GF-D8 (cell line): ENCODE data around the gene PLK1.

Experiments
- DNase-seq: peaks from one replicate; lab custom pipeline; 2025; lab: John Stamatoyannopoulos, UW

The PLK1 gene

GRCh38 chr16:23679986-23680336, 1.3 kb downstream of the PLK1 start:
- no peak for DNase-seq

- peak; percentile 19 for DNase-seq
These were observed 3.5 kb downstream of the PLK1 start for GRCh38 chr16:23682181-23682580.

- DNase-seq, result no peak
These were observed 4.8 kb downstream of the PLK1 start for GRCh38 chr16:23683487-23683886.

DNA sequence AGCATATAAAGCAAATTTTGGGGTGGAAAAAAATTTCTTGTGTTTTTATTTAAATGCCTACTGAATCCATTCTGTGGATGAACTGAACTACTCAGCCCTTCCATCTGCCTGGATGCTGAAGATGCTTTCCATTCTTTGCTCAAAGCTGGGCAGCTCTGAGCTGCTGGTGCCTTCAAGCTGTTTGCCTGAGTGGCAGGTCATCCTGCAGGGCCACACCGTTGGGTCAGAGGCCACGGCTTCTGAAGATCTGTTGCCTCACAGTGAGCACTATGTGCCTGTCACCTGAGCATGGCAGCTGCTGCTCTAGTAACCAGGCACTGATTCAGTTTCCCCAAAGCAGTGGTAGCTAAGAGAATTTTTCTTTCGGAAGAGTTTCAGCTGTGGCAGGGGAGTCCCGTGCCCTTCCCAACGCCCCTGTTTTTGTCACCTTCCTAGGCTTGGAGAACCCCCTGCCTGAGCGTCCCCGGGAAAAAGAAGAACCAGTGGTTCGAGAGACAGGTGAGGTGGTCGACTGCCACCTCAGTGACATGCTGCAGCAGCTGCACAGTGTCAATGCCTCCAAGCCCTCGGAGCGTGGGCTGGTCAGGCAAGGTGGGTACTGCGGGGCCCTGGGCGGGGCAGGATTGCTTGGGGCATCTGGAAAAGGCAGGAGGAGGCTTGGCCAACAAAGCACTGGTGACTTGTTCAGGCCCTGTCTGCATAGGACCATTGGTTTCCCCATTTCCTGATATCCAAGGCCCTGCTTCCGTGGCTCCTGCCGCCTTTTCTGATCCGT, 8.5 kb downstream of the PLK1 start:
- no peak for DNase-seq

DNA sequence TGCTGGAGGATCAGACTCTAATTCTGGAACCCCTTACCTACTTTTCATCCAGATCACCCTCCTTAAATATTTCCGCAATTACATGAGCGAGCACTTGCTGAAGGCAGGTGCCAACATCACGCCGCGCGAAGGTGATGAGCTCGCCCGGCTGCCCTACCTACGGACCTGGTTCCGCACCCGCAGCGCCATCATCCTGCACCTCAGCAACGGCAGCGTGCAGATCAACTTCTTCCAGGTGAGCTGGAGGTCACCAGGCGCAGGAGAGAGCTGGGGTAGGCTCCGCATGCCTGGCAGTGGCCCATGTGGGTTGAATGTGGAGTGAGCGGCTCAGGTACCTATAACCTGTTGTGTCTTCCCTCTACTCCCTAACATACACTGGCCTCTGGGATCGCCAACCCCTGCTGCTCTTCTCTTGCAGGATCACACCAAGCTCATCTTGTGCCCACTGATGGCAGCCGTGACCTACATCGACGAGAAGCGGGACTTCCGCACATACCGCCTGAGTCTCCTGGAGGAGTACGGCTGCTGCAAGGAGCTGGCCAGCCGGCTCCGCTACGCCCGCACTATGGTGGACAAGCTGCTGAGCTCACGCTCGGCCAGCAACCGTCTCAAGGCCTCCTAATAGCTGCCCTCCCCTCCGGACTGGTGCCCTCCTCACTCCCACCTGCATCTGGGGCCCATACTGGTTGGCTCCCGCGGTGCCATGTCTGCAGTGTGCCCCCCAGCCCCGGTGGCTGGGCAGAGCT, 10.9 kb downstream of the PLK1 start:
- no peak for DNase-seq

- DNase-seq, result no peak
These were observed 12.2 kb downstream of the PLK1 start for GRCh38 chr16:23690771-23691482.

DNA sequence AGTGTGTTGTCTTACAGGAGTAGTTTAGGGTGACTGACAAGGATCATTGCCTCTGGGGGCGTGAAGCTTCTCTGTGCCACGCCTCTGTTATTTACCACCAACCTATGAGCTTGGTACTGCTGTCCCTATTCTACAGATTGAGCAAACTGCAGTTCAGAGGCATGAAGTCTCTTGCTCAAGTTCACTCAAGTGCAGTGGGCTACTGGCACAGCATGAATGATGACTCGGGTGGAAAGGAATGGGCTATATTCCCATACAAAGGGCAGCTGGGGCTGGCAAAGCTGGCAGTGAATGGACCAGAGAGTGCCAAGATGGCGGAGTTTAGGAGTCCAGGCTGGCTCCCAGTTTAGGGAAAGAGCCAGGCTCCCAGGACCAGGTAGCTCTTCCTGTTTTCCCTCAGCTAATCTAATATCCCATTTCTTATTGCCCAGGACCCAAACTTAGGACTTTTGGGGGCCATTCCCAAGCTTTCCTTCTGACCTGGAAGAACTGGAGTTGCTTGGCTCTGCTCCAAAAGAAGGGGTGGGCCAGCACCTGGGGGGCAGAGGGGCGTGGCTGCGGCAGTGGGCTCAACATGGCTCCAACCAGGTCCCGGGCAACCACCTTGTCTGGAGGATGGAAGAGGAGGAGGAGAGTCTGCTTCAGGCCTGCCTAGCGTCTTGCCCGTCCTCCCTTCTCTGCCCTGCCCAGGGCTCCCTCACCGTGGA, 12.9 kb downstream of the PLK1 start:
- no peak for DNase-seq

GRCh38 chr16:23692190-23692837, 13.6 kb downstream of the PLK1 start:
- peak; percentile 1 for DNase-seq

DNA sequence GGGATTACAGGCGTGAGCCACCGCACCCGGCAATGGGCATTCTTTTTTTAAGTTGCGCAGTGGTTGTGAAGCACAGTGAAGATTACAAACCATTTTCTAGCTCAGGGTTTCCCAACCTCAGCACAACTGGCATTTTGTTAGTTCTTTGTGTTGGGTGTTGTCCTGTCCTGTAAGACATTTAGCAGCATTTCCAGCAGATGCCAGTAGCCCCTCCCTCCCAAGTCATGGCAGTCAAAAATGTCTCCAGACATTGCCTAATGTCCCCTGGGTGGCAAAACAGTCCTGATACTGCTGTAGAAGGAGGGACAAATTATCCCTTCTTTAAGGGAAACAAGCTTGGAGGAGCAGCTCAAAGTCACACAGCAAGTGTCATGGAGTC, 15.6 kb downstream of the PLK1 start:
- DNase-seq, result no peak

GRCh38 chr16:23694644-23695373, 16.1 kb downstream of the PLK1 start:
- DNase-seq, result no peak

- no peak for DNase-seq
These were observed 17.1 kb downstream of the PLK1 start for GRCh38 chr16:23695756-23696155.

GRCh38 chr16:23699100-23699499, 20.4 kb downstream of the PLK1 start:
- no peak for DNase-seq

DNA sequence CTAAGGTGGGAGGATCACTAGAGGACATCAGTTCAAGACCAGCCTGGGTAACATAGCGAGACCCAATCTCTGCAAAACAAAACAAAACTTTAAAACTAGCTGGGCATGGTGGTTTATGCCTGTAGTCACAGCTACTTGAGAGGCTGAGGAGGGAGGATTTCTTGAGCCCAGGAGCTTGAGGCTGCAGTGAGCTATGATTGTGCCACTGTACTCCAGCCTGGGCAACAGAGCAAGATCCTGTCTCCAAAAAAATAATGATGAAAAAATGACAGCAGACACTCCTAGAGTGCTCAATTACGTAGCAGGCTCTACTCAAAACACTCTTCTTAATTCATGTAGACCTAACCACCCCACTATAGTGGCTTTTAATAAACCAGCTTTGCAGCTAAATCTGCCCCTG, 21.4 kb downstream of the PLK1 start:
- no peak for DNase-seq

DNA sequence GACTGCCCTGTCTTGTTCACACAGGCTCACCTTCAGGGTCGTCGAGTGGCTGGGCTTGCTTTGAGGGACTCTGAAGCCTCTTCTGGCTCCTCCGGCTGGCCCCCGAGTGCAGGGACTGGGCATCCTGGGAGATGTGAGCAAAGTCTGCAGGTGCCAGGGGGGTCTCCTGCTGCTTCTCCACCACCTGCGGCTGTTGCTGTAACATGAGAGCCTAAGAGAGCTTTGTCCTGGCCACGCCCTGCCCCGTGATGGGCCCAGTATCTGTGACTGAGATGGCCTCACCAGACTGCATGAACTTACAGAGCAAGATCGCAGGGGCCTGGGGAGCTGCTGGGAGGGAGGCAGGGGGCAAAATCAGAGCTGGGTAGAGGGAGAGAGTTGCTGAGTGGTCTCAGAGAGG, 21.8 kb downstream of the PLK1 start:
- no peak for DNase-seq

DNA sequence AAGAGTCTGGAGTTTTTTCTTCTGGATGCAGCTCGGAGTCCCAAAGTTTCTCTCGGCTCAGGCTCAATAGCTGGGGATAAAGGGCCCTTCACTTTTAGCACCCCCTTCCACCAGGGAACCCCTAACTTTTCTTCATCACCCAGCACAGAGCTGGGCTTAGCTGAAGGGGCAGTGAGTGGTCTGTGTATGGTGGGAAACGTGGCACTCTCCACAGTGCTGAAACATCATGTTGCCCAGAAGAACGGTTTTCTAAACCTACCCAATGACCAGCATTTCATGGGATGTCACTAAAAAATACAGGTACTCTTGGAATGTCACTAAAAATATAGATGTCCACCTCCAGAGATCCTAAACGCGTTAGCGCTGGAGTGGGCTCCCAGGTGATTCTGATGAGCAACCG, 22.4 kb downstream of the PLK1 start:
- no peak for DNase-seq

DNA sequence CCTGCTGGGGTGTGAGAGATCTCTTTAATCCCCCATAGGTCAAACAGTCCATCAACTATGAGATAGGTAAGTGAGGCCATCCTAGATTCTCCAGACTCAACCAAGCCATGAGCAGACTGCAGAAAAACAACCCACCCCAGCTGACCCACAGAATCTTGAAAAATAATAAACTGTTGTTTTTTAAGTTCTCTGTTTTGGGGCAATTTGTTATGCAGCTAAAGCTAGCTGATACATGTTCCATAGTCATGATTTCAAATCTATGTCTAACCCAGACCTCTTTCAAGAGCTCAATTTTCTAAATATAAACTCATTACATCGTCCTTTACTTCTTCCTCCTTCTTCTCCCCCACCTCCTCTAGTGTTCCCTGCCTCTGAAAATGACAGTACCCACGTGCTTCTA, 24.3 kb downstream of the PLK1 start:
- DNase-seq, result no peak

- no peak for DNase-seq
These were observed 26.3 kb downstream of the PLK1 start for GRCh38 chr16:23704772-23705516.

DNA sequence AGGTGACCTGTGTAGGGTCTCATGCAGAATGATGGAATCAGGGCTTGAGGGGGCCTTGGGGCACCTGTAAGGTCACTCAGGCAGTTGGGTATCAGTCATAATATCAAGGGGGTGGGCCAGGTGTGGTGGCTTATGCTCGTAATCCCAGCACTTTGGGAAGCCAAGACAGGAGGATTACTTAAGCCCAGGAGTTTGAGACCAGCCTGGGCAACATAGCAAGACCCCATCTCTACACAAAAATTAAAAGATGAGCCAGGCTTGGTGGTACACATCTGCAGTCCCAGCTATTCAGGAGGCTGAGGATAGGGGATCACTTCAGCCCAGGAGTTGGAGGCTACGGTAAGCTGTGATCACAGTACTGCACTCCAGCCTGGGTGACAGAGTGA, 26.8 kb downstream of the PLK1 start:
- DNase-seq, result no peak

DNA sequence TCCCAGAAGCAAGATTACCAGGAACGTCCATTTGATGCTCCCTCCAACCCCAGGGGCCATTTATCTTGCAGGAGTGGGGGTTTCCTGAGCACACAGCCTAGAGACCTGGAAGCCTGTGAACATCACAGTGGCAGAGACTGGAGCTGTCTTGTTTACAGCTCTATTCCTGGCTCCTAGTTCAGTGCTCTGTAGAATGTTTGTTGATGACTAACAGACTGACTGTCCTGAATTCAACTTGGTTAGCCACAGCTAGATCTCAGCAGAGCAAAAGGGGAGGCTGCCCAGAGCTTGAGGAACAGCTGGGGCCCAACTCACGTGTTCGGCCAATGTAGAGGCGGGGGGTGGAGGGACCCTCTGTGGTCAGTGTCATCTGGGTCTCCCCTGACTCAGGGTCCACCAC, 27.8 kb downstream of the PLK1 start:
- DNase-seq, result no peak

DNA sequence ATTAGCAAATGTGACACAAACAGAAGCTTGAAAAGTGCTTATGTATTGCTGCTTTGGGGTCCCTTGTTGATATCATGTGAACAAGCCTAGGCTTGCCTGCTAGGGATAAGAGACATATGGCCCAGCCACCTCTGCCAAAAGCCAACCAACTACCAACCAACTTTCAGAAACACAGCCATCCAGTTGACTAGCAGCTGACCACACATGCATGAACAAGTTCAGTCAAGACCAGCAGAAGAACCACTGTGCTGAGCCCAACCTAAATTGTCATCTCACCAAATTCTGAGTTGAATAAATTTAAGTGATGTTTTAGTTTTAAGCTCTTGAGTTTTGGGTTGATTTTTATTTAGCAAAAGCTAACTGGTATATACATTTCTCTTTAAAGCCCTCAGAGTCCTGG, 30.8 kb downstream of the PLK1 start:
- DNase-seq, result no peak

GRCh38 chr16:23710008-23710407, 31.3 kb downstream of the PLK1 start:
- DNase-seq, result no peak
